HG03108 (cell line): Measurements from ENCODE around the gene NPNT.
"Not testable (repeated sequence)": the region's sequence is repeated elsewhere in the genome, so short reads cannot be mapped to it uniquely, and the experiment has no call there.

Experiments used
- ATAC-seq: cut with Tn5 transposase; IDR thresholded peaks from one replicate; pipeline ENCODE4 v1.9.1; 2021; ENCODE audit warnings: moderate library complexity; ENCODE audit not compliant: unreplicated experiment

Gene NPNT

GRCh38 chr4:105894660-105895582 lies at the start of gene NPNT:
TSS of gene NPNT (plus strand) at chr4:105895471. CDS start at chr4:105895653, 182 bp downstream.
- peak; percentile 37 for ATAC-seq

GRCh38 chr4:105845559-105845958 lies 49.7 kb upstream of the NPNT start:
- no peak for ATAC-seq

DNA sequence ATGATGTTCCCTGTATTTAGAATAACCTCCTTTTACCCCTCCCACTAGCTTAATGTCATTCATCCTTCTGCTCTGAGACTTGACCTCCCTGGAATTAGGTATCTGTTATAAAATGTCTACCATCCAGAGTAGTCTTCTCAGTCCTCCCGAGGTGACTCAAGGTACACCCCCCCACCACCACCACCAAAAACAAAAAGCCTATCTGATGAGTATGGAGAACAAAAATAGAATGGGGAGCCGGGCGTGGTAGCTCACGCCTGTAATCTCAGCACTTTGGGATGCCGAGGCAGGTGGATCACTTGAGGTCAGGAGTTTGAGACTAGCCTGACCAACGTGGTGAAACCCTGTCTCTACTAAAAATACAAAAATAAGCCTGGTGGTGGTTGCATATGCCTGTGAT lies 46.9 kb upstream of the NPNT start:
- ATAC-seq: not testable (repeated sequence)

DNA sequence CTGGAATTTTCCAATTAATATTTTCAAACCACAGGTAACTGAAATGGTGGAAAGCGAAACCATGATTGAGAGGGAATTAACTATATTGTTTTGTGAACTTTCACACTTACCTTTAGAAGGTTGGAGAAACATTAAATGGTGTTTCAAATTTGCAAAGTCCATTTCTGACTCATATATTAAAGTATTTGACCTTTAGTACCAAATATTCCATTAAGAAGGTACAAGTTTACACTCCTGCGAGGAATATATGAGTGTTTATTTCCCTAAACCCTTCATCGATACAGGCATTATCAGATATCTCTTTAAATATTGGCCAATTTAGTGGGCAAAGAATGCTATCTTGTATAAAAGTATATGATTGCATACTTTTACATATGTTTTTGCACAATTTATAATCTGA lies 44.1 kb upstream of the NPNT start:
- ATAC-seq: no peak

GRCh38 chr4:105852230-105852629 lies 43.0 kb upstream of the NPNT start:
- ATAC-seq: not testable (repeated sequence)

DNA sequence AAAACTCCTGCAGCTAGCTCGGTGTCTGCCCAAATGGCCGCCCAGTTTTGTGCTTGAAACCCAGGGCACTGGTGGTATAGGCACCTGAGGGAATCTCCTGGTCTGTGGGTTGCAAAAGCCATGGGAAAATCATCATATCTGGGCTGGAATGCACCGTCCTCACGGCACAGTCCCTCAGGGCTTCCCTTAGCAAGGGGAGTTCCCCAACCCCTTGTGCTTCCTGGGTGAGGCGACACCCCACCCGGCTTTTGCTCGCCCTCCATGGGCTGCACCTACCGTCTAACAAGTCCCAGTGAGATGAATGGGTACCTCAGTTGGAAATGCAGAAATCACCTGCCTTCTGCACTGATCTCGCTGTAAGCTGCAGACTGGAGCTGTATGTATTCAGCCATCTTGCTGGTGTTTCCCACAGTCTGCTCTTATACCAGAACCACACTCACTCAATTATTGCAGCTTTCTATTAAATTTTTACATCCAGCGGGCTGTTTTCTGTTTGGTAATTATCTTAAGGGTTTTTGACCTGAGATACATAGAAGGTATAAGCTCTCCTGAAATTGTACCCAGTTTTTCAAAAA lies 36.7 kb upstream of the NPNT start:
- no peak for ATAC-seq

DNA sequence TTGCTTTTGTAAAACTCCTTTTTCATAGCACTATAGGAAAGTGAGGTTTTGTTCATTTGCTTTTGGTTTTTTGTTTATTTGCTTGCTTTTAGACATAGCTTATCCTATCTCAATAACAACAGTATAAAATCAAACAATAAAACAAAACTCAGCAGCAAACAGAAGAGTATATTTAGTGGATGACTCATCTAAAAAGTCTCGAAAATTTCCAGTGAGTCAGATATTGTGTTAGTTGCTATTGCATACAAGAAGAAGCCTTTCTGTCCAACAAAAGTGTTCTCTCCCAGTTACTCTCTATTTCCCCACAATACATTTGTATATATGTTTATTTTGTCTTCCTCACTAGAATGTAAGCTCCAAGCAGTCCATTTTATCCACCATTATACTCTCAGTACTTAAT lies 36.0 kb upstream of the NPNT start:
- no peak for ATAC-seq

DNA sequence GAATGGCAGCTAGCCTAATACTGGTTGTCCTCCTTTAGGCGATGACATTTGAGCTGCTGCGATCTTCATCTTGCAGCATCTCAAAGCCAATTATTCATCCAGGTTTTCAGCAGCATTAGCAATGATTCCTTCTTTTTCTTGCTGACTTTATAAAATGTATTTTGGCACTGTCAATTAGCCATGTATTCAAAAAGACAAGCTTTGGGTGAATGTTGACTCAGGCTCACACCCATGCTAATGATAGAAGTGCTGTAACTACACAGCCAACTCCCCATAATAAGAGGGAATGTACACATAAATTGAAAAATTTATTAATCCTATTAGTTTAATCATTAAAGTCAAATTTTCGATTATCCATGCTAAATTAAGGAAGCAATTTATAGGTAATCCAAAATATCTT lies 24.3 kb upstream of the NPNT start:
- no peak for ATAC-seq

GRCh38 chr4:105871997-105872396 lies 23.3 kb upstream of the NPNT start:
- ATAC-seq: no peak

GRCh38 chr4:105875233-105875632 lies 20.0 kb upstream of the NPNT start:
- no peak for ATAC-seq

- no peak for ATAC-seq
Observed at GRCh38 chr4:105878668-105879067, 16.6 kb upstream of the NPNT start.

- ATAC-seq: no peak
Observed at GRCh38 chr4:105887508-105887907, 7.8 kb upstream of the NPNT start.

DNA sequence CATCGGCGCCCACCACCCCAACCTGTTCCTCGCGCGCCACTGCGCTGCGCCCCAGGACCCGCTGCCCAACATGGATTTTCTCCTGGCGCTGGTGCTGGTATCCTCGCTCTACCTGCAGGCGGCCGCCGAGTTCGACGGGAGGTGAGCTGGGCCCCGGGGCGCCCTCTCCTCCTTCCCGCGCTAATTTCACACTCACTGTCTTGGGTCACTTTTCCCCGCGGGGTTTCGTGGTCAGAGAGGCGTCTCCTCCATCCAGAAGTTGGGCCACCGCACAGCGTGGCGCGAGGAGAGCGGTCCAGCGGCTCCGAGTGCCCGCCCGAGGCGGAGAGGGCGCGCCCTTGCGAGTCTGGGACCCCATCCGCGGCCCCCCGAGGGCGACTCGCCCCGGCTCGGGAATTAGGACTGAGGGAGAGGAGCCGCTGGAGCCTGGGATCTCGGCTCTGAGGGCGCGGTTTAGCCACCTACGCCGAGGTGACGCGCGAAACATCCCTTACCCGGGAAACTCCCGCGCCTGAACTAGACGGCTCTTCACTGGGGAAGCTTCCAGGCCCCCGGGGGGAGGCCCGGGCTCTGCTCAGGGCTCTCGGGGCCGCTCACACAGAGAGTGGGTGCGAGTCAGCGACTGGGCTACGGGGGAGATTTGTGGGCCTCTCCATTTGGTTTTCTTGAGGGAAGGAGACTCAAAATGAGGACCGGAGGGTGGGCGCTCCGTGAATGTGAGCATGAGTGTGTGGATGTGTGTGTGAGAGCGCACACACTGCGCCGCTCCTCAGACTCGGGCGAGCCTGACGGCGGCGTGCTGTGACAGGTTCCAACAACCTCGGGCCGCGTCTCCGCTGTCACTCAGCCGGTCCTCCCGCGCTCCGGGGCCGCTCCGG lies 551 bp downstream of the NPNT start:
- peak; percentile 23 for ATAC-seq

DNA sequence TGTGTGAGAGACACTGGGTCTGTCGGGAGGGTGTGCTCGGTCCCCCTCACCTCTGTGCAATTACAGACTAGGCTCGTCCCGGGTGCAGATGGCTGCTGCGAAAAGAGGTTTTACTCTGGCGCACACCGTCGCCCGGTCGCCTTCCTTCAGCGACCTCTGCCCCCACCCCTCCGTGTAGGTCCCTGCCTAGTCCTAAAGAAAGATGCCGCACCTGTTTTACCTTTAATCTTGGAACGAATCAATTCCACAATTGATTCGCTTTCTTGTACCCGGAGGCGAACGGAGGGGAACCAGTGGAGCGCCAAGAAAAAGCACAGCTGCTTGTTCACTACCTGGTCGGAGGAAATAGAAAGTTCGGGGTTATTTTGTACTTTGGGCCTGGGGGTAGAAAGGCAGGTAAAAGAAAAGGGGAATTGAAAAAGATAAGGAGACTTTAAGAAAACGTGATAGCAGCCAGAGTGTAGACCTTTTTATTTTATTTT lies 1.2 kb downstream of the NPNT start:
- no peak for ATAC-seq

GRCh38 chr4:105896984-105897775 lies 1.9 kb downstream of the NPNT start:
- no peak for ATAC-seq

GRCh38 chr4:105900541-105900940 lies 5.3 kb downstream of the NPNT start:
- no peak for ATAC-seq

GRCh38 chr4:105902550-105903262 lies 7.4 kb downstream of the NPNT start:
- no peak for ATAC-seq

DNA sequence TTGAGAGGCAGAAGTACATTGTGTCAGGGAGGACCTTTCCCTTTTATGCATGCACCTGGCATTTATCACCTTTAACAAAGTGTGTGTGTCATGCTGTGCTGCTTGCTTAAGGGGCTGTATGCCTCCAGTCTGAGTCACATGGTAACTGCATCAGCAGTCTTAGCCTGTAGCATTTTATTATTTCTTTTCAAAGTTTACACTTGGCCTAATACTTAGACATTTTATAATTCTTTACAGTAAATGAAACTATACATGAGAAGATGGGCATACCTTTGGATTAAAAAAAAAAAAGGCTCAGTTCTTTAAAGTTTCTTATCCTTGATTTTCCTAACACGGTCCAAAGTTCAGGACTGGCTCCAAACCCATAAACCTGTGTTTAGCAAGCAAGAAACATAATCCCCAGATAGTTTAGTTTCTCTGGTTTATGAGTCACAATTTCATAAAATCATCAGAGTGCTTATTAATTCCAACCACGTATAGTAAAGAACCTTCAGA lies 14.6 kb downstream of the NPNT start:
- ATAC-seq: no peak

- no peak for ATAC-seq
Observed at GRCh38 chr4:105911426-105911825, 16.2 kb downstream of the NPNT start.

DNA sequence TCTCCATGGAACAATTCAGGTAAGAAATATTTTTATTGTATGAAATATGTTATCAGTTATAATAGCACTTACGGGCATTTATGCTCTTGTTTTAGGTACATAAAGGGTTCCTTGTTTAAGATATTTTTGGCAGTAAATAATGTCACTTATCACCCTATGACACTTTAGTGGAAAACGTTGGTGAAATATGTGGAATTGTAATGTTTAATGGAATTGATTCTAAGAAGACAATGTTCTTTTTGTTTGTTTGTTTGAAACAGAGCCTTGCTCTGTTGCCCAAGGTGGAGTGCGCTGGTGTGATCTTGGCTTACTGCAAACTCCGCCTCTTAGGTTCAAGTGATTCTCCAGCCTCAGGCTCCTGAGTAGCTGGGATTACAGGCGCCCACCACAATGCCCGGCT lies 17.4 kb downstream of the NPNT start:
- ATAC-seq: no peak
